HFF-Myc (cell line): ENCODE measurements around the gene OMP.
A peak's percentile ranks its signal among the peaks of the same experiment; 100 is the strongest.

Source experiments
- DNase-seq: peaks from one replicate; pipeline ENCODE4 v3.0.0-alpha.2; 2011; ENCODE audit warnings: low read depth; ENCODE audit errors: extremely low read depth
- H3K4me3 ChIP-seq: replicated peaks from 2 replicates; pipeline ENCODE4 v1.5.1; 2011; ENCODE audit warnings: low read depth, mild to moderate bottlenecking, control low read depth, low read length
- CTCF ChIP-seq: IDR thresholded peaks from 2 replicates; pipeline ENCODE4 v1.5.1; 2012; ENCODE audit warnings: mild to moderate bottlenecking, low read depth, low read length, control low read depth; ENCODE audit errors: missing control alignments

Gene OMP

GRCh38 chr11:77126156-77126775 lies 23.6 kb downstream of the OMP start:
- H3K4me3 ChIP-seq: no peak overlapping the region
- no peak for TF ChIP-seq CTCF
- DNase-seq: no peak

- no peak for DNase-seq
- H3K4me3 ChIP-seq: peak overlapping the region; percentile 29
Measured at GRCh38 chr11:77126861-77127234, 24.2 kb downstream of the OMP start.

GRCh38 chr11:77127235-77127911 lies 24.7 kb downstream of the OMP start:
- peak; percentile 99 for TF ChIP-seq CTCF
- no peak for DNase-seq
- peak overlapping the region; percentile 29 for H3K4me3 ChIP-seq

More at GRCh38 chr11:77126861-77127234, 24.2 kb downstream of the OMP start:
- TF ChIP-seq CTCF: no peak

GRCh38 chr11:77127920-77128691 lies 25.5 kb downstream of the OMP start, which contains the start of gene MYO7A:
Gene MYO7A (plus strand): TSS chr11:77128246. CDS start chr11:77130635, 2,389 bp downstream.
- DNase-seq: no peak
- peak within 1 kb of the TSS; percentile 29 for H3K4me3 ChIP-seq
- TF ChIP-seq CTCF: no peak

- TF ChIP-seq CTCF: no peak
- no peak for DNase-seq
- H3K4me3 ChIP-seq: no peak overlapping the region
Measured at GRCh38 chr11:77129069-77129841, 26.6 kb downstream of the OMP start.

GRCh38 chr11:77129842-77130756 lies 27.5 kb downstream of the OMP start:
- no peak for DNase-seq
- H3K4me3 ChIP-seq: no peak overlapping the region
- TF ChIP-seq CTCF: no peak
